ENCODE data around the gene TRIM7. TPM values are rescaled to one million over a fixed set of nuclear protein-coding genes. Genes with fewer than 3 reads are reported as not detected.
"Not testable (repeated sequence)": the region's sequence is repeated elsewhere in the genome, so short reads cannot be mapped to it uniquely, and the experiment has no call there.

Gene TRIM7
- total RNA-seq, 1 donor from 2014 or later = 2.3 TPM

GRCh38 chr5:181170996-181171395 is 34.0 kb downstream of the TRIM7 start:
- no peak for DNase-seq

- no peak for DNase-seq
These were observed 34.7 kb downstream of the TRIM7 start for GRCh38 chr5:181170237-181170825.

GRCh38 chr5:181169459-181170236 is 35.3 kb downstream of the TRIM7 start:
- DNase-seq = peak; percentile 17

GRCh38 chr5:181168595-181169118 is 36.3 kb downstream of the TRIM7 start:
- no peak for DNase-seq

DNA sequence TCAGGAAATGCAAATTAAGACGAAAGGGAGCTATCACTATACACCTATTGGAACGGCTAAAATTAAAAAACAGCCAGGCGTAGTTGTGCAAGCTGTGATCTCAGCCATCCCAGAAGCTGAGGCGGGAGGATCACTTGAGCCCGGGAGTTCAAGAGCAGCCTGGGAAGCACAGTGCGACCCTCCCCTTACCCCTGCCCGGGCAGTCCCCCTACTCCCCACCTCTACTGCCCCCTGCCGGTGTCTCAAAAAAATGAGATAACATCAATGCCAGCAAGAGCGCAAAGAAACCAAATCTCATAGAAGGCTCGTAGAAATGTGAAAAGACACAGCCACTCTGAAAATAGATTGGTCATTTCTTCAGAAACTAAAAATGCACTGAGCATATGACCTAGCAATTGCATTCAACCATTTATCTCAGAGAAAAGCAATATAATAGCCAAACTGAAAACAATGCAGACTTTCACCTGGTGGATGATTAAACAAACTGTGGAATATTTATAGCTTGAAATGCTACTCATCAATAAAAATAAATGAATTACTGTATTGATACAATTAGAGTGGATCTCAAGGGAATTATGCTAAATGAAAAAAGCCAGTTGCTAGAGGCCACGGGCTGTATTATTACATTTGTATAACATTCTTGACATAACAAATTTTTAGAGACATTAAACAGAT is 37.0 kb downstream of the TRIM7 start:
- DNase-seq = no peak

DNA sequence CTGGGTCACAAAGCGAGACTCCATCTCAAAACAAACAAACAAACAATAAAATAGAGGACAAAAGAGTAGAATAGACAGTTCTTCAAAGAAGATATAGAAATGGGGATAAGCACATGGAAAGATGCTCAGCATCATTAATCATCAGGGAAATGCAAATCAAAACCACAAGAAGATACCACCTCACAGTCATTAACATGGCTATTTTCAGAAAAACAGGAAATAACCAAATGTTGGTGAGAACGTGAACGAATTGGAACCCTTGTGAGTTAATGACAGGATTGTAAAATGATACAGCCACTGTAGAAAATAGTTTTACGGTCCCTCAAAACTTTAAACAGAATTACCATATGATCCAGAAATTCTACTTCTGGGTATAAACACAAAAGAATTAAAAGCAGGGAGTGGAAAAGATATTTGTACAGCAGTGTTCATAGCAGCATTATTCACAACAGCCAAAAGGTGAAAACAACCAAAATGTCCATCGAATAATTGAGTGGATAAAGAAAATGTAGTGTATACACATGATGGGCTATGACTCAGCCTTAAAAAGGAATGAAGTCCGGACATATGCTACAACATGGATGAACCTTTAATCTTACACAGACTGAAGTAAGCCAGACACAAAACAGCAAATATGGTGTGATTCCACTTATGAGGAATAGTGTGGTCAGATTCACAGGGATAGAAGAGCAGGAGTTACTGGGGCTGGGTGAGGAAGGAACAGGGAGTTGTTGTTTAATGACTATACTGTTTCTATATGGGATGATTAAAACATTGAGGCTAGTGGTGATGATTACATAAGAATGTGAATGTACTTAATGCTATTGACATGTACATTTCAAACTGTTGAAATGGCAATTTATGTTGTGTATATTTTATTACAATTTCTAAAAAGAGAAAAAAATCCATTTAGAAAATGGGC is 37.9 kb downstream of the TRIM7 start:
- no peak for DNase-seq

- no peak for DNase-seq
These were observed 40.7 kb downstream of the TRIM7 start for GRCh38 chr5:181164076-181164952.

DNA sequence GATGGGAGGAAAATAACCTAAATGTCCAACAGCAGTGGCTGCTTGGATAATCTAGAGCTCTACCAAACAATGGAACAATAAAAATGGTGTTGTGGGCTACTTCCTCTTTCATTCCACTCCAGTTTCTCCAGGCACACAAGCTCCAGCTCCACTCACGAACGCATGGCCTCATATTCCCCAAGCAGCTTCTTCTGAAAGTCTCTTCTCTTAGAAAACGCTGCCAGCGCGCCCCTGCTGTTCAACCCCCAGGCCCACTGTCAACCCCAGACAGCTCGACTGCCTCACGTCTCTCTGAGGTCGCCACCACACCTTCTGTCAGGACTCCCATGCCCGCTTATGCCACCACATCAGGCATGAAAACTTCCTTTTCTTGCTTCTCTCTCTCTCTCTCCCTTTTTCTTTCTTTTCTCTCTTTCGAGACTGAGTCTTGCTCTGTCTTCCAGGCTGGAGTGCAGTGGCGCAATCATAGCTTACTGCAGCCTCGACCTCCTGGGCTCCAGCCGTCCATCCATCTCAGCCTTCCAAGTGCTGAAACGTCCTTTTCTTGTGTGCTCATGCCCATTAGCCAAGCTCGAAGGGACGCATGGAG is 41.4 kb downstream of the TRIM7 start:
- no peak for DNase-seq

GRCh38 chr5:181161534-181162175 is 43.3 kb downstream of the TRIM7 start:
- no peak for DNase-seq

- DNase-seq = not testable (repeated sequence)
These were observed 44.1 kb downstream of the TRIM7 start for GRCh38 chr5:181160755-181161533.

DNA sequence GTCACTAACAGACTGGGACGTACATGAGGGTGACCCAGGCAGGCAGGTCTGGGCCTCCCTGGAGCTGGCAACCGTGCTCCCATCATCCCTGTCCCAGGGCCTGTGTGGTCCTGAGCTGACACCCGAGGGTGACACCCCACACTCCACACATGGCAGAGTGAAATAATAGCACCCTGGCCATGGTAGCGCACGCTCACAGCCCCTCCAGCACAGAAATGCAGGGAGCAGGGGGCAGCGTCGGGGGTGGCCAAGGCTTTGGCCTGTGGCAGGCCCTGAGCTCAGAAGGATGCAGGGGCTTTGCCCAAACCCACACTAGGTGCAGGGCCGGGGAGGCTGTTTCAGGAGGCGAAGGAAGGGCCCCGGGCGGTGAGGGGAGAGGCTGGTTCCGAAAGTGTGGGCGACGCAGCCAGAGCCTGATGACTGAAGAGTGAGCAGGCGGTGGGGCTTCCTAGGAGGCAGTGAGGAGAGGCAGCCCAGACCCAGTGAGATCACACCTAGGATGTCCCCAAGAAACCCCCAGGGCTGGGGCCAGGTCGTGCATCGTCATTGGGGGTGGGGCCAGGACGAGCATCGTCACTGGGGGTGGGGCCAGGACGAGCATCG is 44.7 kb downstream of the TRIM7 start:
- no peak for DNase-seq

- peak; percentile 56 for DNase-seq
These were observed 45.5 kb downstream of the TRIM7 start for GRCh38 chr5:181159286-181160151.

GRCh38 chr5:181158869-181159268 is 46.1 kb downstream of the TRIM7 start:
- no peak for DNase-seq

DNA sequence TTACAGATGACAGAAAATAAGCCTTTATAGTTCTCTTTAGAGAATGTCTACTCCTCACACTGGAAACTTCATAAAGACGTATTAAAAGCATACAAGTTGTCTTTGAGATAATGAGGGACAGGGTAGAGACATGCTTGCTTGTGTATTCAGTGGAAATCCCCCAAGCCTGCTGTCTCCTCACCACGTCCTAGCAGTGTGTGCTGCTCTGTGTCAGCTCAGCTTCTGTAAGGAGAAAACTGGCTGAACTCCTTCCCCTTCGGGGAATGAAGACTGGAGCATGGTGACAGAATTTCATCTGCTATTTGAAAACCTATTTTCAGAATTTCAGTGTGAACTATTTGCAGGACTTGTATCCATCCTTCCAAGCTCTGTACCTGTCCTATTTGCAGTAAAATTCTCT is 48.2 kb downstream of the TRIM7 start:
- no peak for DNase-seq

- no peak for DNase-seq
These were observed 51.2 kb downstream of the TRIM7 start for GRCh38 chr5:181153814-181154213.

DNA sequence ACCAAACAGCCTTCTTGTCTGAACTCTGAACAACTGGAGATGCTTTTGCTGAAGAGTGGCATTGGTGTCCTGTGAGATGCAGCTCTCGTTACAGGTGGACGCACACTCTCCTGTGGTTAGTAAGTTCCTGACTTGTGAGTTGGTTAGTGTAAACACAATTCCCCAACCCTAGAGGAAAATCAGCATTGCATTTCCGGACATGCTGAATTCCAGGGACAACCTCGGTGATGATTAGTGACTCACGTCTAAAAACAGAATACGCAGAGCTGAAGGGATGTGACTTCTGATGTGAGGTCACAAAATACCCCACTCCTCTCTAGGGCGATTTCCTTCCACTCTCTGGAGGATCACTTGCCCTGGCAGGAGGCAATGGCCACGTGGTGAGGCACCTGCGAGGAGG is 52.6 kb downstream of the TRIM7 start:
- no peak for DNase-seq

DNA sequence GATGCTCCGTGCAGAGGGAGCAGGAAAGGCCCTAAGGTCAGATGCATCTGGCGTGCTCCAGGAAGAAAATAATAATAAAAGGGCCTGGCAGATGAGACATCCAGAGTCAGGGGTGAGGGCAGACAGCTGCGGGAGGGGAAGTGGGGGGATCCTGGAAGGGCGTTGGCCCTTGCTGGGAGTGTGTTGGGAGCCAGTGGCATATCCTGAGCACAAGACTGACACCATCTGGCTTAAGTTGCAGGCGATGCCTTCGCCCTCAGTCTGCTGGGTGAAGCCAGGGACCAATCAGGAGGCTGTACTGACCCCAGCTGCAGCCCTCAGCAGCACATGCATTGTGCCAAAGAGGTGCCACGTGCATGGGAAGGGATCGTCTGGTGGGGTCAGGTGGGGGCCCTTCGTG is 53.9 kb downstream of the TRIM7 start:
- no peak for DNase-seq

All from skin of body (tissue), 2 donors.